Fibroblast of lung (primary cell): ENCODE results near the gene NBEA. TPM values are rescaled to one million over a fixed set of nuclear protein-coding genes. Genes with fewer than 3 reads are reported as not detected.
"Not testable (repeated sequence)": the region's sequence is repeated elsewhere in the genome, so short reads cannot be mapped to it uniquely, and the experiment has no call there.

Experiments used
- DNase-seq, 2 donors: peaks; one replicate each; pipeline versions ENCODE4 v3.0.0 to v3.0.0-alpha.2; 2010; ENCODE audit warnings: low read depth in 2 of 2
- H2AFZ ChIP-seq: 2 replicates; pipeline ENCODE4 v1.5.1; 2012; ENCODE audit warnings: low read length, control low read depth, inconsistent platforms
- H3K27ac ChIP-seq: 2 replicates; pipeline ENCODE4 v1.5.1; 2011; ENCODE audit warnings: low read length, control low read depth; ENCODE audit not compliant: insufficient read depth
- H3K27me3 ChIP-seq: 2 replicates; pipeline ENCODE4 v1.5.1; 2011; ENCODE audit warnings: mild to moderate bottlenecking, low read length; ENCODE audit not compliant: control insufficient read depth, insufficient read depth
- H3K36me3 ChIP-seq: 2 replicates; pipeline ENCODE4 v1.5.1; 2011; ENCODE audit warnings: low read length; ENCODE audit not compliant: control insufficient read depth, insufficient read depth
- H3K4me1 ChIP-seq: 2 replicates; pipeline ENCODE4 v1.5.1; 2011; ENCODE audit warnings: low read length; ENCODE audit not compliant: control insufficient read depth, insufficient read depth; ENCODE audit errors: extremely low read depth
- H3K4me2 ChIP-seq: 2 replicates; pipeline ENCODE4 v1.5.1; 2011; ENCODE audit warnings: low read length, control low read depth; ENCODE audit not compliant: insufficient read depth; ENCODE audit errors: extremely low read depth
- H3K4me3 ChIP-seq, 4 experiments: fragments of 200-600 bp in 1 of 4; sonication (generic) in 1 of 4; replicated peaks in 1 of 4; 2 replicates each; pipeline ENCODE4 v1.5.1; 2011 to 2016; ENCODE audit warnings: low read length in 4 of 4, low read depth in 3 of 4, mild to moderate bottlenecking in 3 of 4, control low read depth in 2 of 4, inconsistent platforms in 1 of 4, mixed read lengths in 1 of 4; ENCODE audit not compliant: insufficient read depth in 1 of 4; ENCODE audit errors: control extremely low read depth in 1 of 4
- H3K79me2 ChIP-seq: 2 replicates; pipeline ENCODE4 v1.5.1; 2012; ENCODE audit warnings: mild to moderate bottlenecking, low read length, inconsistent platforms; ENCODE audit not compliant: control insufficient read depth, insufficient read depth
- H3K9ac ChIP-seq: 2 replicates; pipeline ENCODE4 v1.5.1; 2011; ENCODE audit warnings: mild to moderate bottlenecking, low read length, control low read depth; ENCODE audit not compliant: insufficient read depth
- H3K9me3 ChIP-seq: 2 replicates; pipeline ENCODE4 v1.5.1; 2012; ENCODE audit warnings: low read depth, low read length; ENCODE audit not compliant: control insufficient read depth, insufficient read depth
- H4K20me1 ChIP-seq: 2 replicates; pipeline ENCODE4 v1.5.1; 2011; ENCODE audit warnings: low read length; ENCODE audit not compliant: control insufficient read depth, insufficient read depth; ENCODE audit errors: extremely low read depth
- EZH2 ChIP-seq: IDR thresholded peaks from 2 replicates; pipeline ENCODE4 v1.5.1; 2012; ENCODE audit warnings: low read length, control low read depth, mild to moderate bottlenecking; ENCODE audit errors: missing control alignments
- polyA plus RNA-seq, 2 donors: library from polyadenylated mRNA; depleted of rRNA in 1 of 2; stranded (reverse) in 1 of 2; unstranded in 1 of 2; fragments of >200 nt; gene quantifications; 2 replicates each; pipeline ENCODE4 v1.2.1, GENCODE V29; 2011 to 2012; ENCODE audit warnings: missing spikeins in 1 of 2
- total RNA-seq: library from RNA; depleted of rRNA; stranded (reverse); fragments of >200 nt; gene quantifications from 2 replicates; pipeline ENCODE4 v1.2.1, GENCODE V29; 2014
- TF ChIP-seq, protein P1 (sequence below), 2 donors: IDR thresholded peaks in 1 of 2; conservative IDR thresholded peaks in 1 of 2; 1 replicate in 1 of 2; 2 replicates in 1 of 2; pipeline ENCODE4 v1.5.1; 2011 to 2012; ENCODE audit warnings: low read length in 2 of 2, control low read depth in 1 of 2, inconsistent platforms in 1 of 2, low read depth in 1 of 2, mild to moderate bottlenecking in 1 of 2

Gene NBEA
- total and polyA plus RNA-seq, 2 donors (not counting 1 experiment from before 2014, with no cell fraction given) = 3.6 to 7.8 TPM

GRCh38 chr13:34990399-34991214 is 48.5 kb downstream of the NBEA start:
- Histone ChIP-seq H3K4me3 (no peak overlapping the region), H3K9ac (no peak overlapping the region), H3K9me3 (no peaks in the 10 kb centered on the region), H3K79me2 (no peaks in the 10 kb centered on the region), H3K27ac (no peak overlapping the region), H3K36me3 (no peaks in the 10 kb centered on the region), H2AFZ (no peak overlapping the region), H3K4me2 (no peak overlapping the region), H3K4me1 (no peaks in the 10 kb centered on the region), H3K27me3 (no peaks in the 10 kb centered on the region), H4K20me1 (no peaks in the 10 kb centered on the region)
- DNase-seq = no peak
- TF ChIP-seq, protein P1, sequence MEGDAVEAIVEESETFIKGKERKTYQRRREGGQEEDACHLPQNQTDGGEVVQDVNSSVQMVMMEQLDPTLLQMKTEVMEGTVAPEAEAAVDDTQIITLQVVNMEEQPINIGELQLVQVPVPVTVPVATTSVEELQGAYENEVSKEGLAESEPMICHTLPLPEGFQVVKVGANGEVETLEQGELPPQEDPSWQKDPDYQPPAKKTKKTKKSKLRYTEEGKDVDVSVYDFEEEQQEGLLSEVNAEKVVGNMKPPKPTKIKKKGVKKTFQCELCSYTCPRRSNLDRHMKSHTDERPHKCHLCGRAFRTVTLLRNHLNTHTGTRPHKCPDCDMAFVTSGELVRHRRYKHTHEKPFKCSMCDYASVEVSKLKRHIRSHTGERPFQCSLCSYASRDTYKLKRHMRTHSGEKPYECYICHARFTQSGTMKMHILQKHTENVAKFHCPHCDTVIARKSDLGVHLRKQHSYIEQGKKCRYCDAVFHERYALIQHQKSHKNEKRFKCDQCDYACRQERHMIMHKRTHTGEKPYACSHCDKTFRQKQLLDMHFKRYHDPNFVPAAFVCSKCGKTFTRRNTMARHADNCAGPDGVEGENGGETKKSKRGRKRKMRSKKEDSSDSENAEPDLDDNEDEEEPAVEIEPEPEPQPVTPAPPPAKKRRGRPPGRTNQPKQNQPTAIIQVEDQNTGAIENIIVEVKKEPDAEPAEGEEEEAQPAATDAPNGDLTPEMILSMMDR (conservative IDR thresholded peaks at IDR 0.05 in 1 of 2, IDR thresholded peaks at IDR 0.05 in 1 of 2; ENCODE audit: low read depth in 1 of 2, low read length in 2 of 2) = no peak
- TF ChIP-seq EZH2 = no peak

DNA sequence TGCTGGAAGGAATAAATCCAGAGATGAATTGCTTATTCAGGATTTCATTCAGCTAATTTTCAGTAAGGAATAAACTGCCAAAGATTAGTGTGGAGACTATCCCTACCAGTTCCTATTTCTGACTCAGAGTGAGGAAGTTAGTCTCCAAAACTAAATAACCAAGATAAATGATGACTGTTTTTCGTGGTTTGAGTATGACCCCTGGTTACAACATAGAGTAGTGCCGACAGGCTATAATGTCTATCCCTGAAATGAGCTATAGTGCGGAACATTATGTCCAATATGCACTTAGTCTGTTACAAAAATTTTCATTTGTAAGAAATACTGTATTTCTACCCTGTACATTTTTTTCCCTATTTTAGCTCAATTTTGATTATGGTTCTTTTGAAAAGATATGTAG is 51.4 kb downstream of the NBEA start:
- Histone ChIP-seq H4K20me1 (no peaks in the 10 kb centered on the region), H3K27me3 (no peaks in the 10 kb centered on the region), H3K4me3 (no peak overlapping the region), H3K79me2 (no peaks in the 10 kb centered on the region), H3K36me3 (no peaks in the 10 kb centered on the region), H3K9me3 (no peaks in the 10 kb centered on the region), H3K4me2 (no peak overlapping the region), H3K27ac (no peak overlapping the region), H2AFZ (no peak overlapping the region), H3K9ac (no peak overlapping the region), H3K4me1 (no peaks in the 10 kb centered on the region)
- no peak for TF ChIP-seq EZH2
- TF ChIP-seq, protein P1 (conservative IDR thresholded peaks at IDR 0.05 in 1 of 2, IDR thresholded peaks at IDR 0.05 in 1 of 2; ENCODE audit: low read depth in 1 of 2, low read length in 2 of 2) = no peak
- DNase-seq = peak; percentile 7 to 49

DNA sequence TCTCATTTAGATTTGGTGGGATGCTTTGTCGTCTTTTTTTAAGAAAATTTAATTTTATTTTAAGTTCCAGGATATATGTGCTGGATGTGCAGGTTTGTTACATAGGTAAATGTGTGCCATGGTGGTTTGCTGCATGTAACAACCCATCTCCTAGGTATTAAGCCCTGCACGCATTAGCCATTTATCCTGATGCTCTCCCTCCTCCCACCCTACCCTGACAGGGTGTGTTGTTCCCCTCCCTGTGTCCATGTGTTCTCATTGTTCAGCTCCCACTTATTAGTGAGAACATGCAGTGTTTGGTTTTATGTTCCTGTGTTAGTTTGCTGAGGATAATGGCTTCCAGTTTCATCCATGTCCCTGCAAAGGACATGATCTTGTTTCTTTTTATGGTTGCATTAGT is 61.7 kb downstream of the NBEA start:
- H3K27me3 ChIP-seq, H3K36me3 ChIP-seq, H3K4me2 ChIP-seq, H4K20me1 ChIP-seq, H3K27ac ChIP-seq, H3K9me3 ChIP-seq, H2AFZ ChIP-seq, H3K4me1 ChIP-seq, H3K9ac ChIP-seq, H3K4me3 ChIP-seq, DNase-seq, H3K79me2 ChIP-seq: not testable (repeated sequence)
